Nephron progenitor cell (in vitro differentiated cells): ENCODE data around the gene RPS21.

ENCODE experiments used
- DNase-seq: peaks from one replicate; pipeline ENCODE4 v3.0.0; 2021
- H3K27ac Mint-ChIP-seq: 2 replicates; pipeline ENCODE4 v1.8.0; 2021; ENCODE audit warnings: mild to moderate bottlenecking, moderate library complexity, mixed read lengths
- H3K27me3 Mint-ChIP-seq: 2 replicates; pipeline ENCODE4 v1.8.0; 2021; ENCODE audit warnings: mild to moderate bottlenecking, low read depth, mixed read lengths; ENCODE audit not compliant: poor library complexity
- H3K36me3 Mint-ChIP-seq: 2 replicates; pipeline ENCODE4 v1.8.0; 2021; ENCODE audit warnings: low read depth, mixed read lengths
- H3K4me1 Mint-ChIP-seq: 2 replicates; pipeline ENCODE4 v1.8.0; 2021; ENCODE audit warnings: mixed read lengths
- H3K4me3 Mint-ChIP-seq: 2 replicates; pipeline ENCODE4 v1.8.0; 2021; ENCODE audit warnings: mild to moderate bottlenecking, moderate library complexity, mixed read lengths
- H3K9me3 Mint-ChIP-seq: 2 replicates; pipeline ENCODE4 v1.8.0; 2021; ENCODE audit warnings: mild to moderate bottlenecking, moderate library complexity, mixed read lengths
- TF ChIP-seq, protein P1 (sequence below): fragments of 200-600 bp; sonication (generic); IDR thresholded peaks from 2 replicates; pipeline ENCODE4 v1.5.0; 2021; ENCODE audit warnings: antibody characterized with exemption

The RPS21 gene

GRCh38 chr20:62412194-62413024, 25.5 kb downstream of the RPS21 start:
- DNase-seq, result no peak
- TF ChIP-seq, protein P1, sequence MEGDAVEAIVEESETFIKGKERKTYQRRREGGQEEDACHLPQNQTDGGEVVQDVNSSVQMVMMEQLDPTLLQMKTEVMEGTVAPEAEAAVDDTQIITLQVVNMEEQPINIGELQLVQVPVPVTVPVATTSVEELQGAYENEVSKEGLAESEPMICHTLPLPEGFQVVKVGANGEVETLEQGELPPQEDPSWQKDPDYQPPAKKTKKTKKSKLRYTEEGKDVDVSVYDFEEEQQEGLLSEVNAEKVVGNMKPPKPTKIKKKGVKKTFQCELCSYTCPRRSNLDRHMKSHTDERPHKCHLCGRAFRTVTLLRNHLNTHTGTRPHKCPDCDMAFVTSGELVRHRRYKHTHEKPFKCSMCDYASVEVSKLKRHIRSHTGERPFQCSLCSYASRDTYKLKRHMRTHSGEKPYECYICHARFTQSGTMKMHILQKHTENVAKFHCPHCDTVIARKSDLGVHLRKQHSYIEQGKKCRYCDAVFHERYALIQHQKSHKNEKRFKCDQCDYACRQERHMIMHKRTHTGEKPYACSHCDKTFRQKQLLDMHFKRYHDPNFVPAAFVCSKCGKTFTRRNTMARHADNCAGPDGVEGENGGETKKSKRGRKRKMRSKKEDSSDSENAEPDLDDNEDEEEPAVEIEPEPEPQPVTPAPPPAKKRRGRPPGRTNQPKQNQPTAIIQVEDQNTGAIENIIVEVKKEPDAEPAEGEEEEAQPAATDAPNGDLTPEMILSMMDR, result no peak
- Mint-ChIP-seq H3K36me3 (no peaks in the 10 kb centered on the region), H3K27ac (no peak overlapping the region), H3K4me3 (no peak overlapping the region), H3K9me3 (no peaks in the 10 kb centered on the region), H3K4me1 (peaks cover 12% of the 10 kb centered on the region), H3K27me3 (peaks cover 24% of the 10 kb centered on the region)

DNA sequence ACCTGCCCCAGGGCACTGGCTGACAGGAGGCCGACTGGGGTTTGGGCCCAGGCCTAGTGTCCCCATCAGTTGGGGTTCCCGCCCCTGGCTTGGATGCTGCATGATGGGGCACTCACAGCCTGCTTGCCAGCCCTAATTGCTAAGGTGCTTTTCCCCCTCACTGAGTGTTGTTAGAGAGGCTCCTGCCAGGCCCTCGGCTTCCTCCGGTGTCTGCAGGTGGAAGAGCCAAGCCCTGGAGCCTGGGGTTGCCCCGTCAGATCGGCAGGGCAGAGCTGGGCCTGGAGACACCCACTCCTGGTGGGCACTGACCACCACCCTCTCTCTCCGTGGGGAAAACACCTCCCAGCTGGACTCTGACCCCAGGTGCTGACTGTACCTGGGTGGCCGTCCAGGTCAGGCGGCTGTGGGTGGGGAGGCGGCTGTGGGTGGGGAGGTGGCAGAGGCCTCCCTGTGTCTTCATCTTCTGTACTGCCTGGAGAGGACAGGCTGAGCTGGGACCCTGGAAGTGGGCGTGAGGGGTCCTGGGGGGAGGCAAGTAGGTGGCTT, 26.2 kb downstream of the RPS21 start:
- H3K27ac Mint-ChIP-seq, result no peak overlapping the region
- peaks cover 28% of the 10 kb centered on the region for H3K27me3 Mint-ChIP-seq
- peaks cover 12% of the 10 kb centered on the region for H3K4me1 Mint-ChIP-seq
- H3K4me3 Mint-ChIP-seq, result no peak overlapping the region
- no peak for DNase-seq
- H3K9me3 Mint-ChIP-seq, result no peaks in the 10 kb centered on the region
- TF ChIP-seq, protein P1, result no peak
- no peaks in the 10 kb centered on the region for H3K36me3 Mint-ChIP-seq

GRCh38 chr20:62413896-62414481, 27.1 kb downstream of the RPS21 start:
- TF ChIP-seq, protein P1, result no peak

GRCh38 chr20:62415354-62416111, 28.6 kb downstream of the RPS21 start:
- no peak overlapping the region for H3K27ac Mint-ChIP-seq
- no peak for DNase-seq
- H3K27me3 Mint-ChIP-seq, result peaks cover 17% of the 10 kb centered on the region
- TF ChIP-seq, protein P1, result no peak
- H3K4me3 Mint-ChIP-seq, result no peak overlapping the region
- no peaks in the 10 kb centered on the region for H3K36me3 Mint-ChIP-seq
- H3K4me1 Mint-ChIP-seq, result peaks cover 5% of the 10 kb centered on the region
- no peaks in the 10 kb centered on the region for H3K9me3 Mint-ChIP-seq

More at GRCh38 chr20:62413896-62414481, 27.1 kb downstream of the RPS21 start:
- Mint-ChIP-seq H3K27ac (no peak overlapping the region), H3K9me3 (no peaks in the 10 kb centered on the region), H3K27me3 (peaks cover 24% of the 10 kb centered on the region), H3K36me3 (no peaks in the 10 kb centered on the region), H3K4me1 (peaks cover 12% of the 10 kb centered on the region), H3K4me3 (no peak overlapping the region)
- no peak for DNase-seq

DNA sequence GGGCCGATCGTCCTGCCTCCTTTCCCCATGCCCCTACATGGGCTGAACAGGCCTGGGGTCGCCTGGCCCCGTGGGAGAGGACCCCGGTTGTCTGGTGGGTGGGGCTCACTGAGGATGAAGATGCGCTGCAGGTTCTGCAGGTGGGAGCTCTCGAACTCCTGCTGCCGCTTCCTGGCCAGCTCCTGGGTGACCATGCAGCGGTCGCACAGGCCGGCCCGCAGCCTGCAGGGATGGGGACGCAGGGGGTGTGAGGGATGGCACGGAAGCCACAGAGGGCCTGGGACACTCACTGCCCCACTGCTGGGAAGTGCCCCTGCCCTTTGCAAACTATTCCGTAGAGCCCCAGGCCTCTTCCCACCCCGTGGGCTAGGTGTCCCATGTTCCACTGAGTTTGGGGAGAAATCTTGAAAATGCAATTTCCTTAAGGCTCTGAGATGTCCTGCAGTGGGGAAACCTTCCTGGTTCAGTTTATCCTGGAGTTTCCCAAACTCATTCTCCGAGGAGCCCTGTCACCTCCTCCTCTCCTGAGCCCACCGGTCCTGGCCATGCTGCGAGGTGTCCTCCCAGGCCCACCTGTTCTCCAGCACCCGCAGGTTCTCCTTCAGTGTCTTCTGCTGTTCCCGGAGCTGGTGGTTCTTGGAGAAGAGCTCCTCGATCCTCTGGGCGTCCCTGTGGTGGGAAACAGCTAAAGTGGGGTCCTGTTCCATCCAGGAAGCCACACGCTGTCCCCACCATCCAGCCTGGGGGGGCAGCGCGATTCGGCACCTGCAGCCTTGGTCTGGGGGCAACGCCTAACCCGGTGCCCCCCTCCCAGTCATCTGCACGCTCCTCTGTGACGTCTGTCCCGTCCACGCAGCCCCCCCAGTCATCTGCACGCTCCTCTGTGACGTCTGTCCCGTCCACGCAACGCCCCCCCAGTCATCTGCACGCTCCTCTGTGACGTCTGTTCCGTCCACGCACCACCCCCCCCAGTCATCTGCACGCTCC, 30.0 kb downstream of the RPS21 start:
- H3K36me3 Mint-ChIP-seq, result no peaks in the 10 kb centered on the region
- H3K27me3 Mint-ChIP-seq, result peaks cover 13% of the 10 kb centered on the region
- TF ChIP-seq, protein P1, result no peak
- H3K4me1 Mint-ChIP-seq, result peaks cover 18% of the 10 kb centered on the region
- DNase-seq, result no peak
- no peak overlapping the region for H3K27ac Mint-ChIP-seq
- no peak overlapping the region for H3K4me3 Mint-ChIP-seq
- H3K9me3 Mint-ChIP-seq, result no peaks in the 10 kb centered on the region
